Measurements from ENCODE around the gene KTN1.

KTN1 gene

GRCh38 chr14:55571125-55571889 lies 8.7 kb upstream of the KTN1 start:
- no peak for DNase-seq (ENCODE audit: low read depth, low spot score)

- no peak for DNase-seq (ENCODE audit: low read depth, low spot score)
Observed at GRCh38 chr14:55572578-55572977, 7.4 kb upstream of the KTN1 start.

GRCh38 chr14:55574988-55575387 lies 5.0 kb upstream of the KTN1 start:
- no peak for DNase-seq (ENCODE audit: low read depth, low spot score)

- no peak for DNase-seq (ENCODE audit: low read depth, low spot score)
Observed at GRCh38 chr14:55577229-55577628, 2.8 kb upstream of the KTN1 start.

- DNase-seq (ENCODE audit: low read depth, low spot score): no peak
Observed at GRCh38 chr14:55578511-55578910, 1.5 kb upstream of the KTN1 start.

- DNase-seq (ENCODE audit: low read depth, low spot score): no peak
Observed at GRCh38 chr14:55580470-55581341, 699 bp downstream of the KTN1 start.

GRCh38 chr14:55581342-55581771 lies 1.4 kb downstream of the KTN1 start:
- DNase-seq (ENCODE audit: low read depth, low spot score): no peak

- no peak for DNase-seq (ENCODE audit: low read depth, low spot score)
Observed at GRCh38 chr14:55582746-55583145, 2.7 kb downstream of the KTN1 start.

GRCh38 chr14:55583942-55584468 lies 4.0 kb downstream of the KTN1 start:
- no peak for DNase-seq (ENCODE audit: low read depth, low spot score)

- DNase-seq (ENCODE audit: low read depth, low spot score): no peak
Observed at GRCh38 chr14:55585854-55586253, 5.8 kb downstream of the KTN1 start.

GRCh38 chr14:55586411-55586810 lies 6.4 kb downstream of the KTN1 start:
- no peak for DNase-seq (ENCODE audit: low read depth, low spot score)

- no peak for DNase-seq (ENCODE audit: low read depth, low spot score)
Observed at GRCh38 chr14:55587847-55588246, 7.8 kb downstream of the KTN1 start.

- no peak for DNase-seq (ENCODE audit: low read depth, low spot score)
Observed at GRCh38 chr14:55588259-55588699, 8.3 kb downstream of the KTN1 start.

- DNase-seq (ENCODE audit: low read depth, low spot score): no peak
Observed at GRCh38 chr14:55589171-55589570, 9.2 kb downstream of the KTN1 start.

- DNase-seq (ENCODE audit: low read depth, low spot score): no peak
Observed at GRCh38 chr14:55592436-55592835, 12.4 kb downstream of the KTN1 start.

GRCh38 chr14:55593698-55594097 lies 13.7 kb downstream of the KTN1 start:
- DNase-seq (ENCODE audit: low read depth, low spot score): no peak

GRCh38 chr14:55599250-55599879 lies 19.4 kb downstream of the KTN1 start:
- no peak for DNase-seq (ENCODE audit: low read depth, low spot score)

GRCh38 chr14:55600784-55601561 lies 21.0 kb downstream of the KTN1 start:
- DNase-seq (ENCODE audit: low read depth, low spot score): no peak

- no peak for DNase-seq (ENCODE audit: low read depth, low spot score)
Observed at GRCh38 chr14:55603401-55603953, 23.5 kb downstream of the KTN1 start.

- no peak for DNase-seq (ENCODE audit: low read depth, low spot score)
Observed at GRCh38 chr14:55604488-55604887, 24.5 kb downstream of the KTN1 start.

- DNase-seq (ENCODE audit: low read depth, low spot score): no peak
Observed at GRCh38 chr14:55604900-55605418, 25.0 kb downstream of the KTN1 start.

Measured in activated CD4-positive, CD25-positive, alpha-beta regulatory T cell treated with anti-CD3 and anti-CD28 coated beads, Interleukin-2, amount 50 U/mL, for 16 hours (primary cell).